ENCODE results near the gene CUEDC2.

CUEDC2 gene

DNA sequence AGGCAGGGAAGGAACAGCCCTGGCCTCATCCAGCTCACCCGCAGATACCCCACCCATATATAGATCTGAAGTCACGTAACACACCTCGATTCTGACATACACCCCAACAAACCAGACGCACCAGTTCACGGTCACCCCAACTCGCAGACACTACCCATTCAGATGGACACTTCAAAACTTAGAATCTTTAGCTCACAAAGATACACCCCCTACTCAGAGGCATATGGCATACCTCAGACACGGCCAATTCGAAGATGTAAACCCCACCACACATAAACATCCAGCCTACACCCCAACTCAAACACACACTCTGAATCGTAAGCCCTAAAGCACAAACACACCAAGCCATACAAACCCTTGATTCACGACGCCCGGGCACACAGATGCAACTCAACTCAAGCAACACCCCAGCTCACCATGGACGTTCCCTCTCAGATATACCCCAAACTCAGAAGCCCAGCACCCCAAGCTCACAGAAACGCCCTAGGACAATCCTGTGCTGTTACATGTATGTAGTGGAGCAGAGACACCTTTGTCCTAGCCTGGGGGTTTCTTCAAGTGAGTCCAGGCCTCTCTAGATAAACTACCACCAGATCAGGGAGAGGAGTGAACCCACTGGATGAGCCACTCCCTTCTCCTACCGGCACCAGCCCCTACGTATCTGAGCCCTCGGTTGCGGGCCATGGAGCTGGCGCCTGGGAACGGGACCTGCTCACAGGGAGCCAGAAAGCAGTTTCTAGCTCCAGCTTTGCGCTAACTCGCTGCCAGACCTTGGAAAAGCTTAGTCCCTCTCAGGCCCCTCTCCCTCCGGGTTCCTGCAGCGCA is 22.6 kb downstream of the CUEDC2 start:
- no peak for DNase-seq

DNA sequence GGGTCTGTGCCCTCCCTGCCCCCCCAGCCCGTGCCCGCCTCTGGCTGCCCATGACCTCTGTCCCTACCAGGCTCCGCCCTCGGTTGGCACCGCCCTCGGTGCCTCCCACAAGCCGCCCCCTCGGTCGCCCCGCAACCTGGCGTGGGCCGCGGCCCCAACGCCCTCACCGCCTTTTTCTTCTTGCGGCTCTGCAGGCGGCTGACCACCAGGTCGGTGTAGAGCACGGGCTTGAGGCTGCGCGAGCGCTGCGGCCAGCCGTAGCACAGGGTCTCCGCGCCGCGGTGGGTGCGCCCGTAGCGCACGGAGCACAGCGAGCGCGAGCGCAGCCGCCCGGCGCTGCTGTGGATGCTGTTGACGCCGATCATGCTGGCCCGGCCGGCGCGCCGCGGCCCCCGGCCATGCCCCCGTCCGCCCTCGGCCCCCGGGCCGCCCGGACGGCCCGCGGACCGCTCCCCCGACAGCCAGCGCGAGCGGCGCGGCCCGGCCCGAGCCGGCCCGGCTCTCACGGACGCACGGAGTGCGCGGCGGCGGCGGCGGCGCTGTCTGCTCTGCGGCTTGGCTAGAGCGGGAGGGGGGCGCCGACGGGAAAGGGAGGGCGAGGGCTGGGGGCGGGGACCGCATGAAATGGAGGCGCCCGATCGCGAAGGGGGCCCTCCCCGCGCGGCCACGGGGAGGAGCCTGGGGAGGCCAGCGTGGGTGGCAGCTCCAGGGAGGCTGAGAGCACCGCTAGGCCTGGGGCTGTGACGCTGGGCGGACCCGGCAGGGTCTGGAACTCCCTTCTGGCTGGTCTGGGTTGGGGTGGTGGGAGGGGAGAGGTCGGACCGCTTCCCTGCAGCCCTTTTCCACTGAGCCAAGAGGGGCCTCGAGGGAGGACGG is 23.4 kb downstream of the CUEDC2 start:
- DNase-seq = no peak

DNA sequence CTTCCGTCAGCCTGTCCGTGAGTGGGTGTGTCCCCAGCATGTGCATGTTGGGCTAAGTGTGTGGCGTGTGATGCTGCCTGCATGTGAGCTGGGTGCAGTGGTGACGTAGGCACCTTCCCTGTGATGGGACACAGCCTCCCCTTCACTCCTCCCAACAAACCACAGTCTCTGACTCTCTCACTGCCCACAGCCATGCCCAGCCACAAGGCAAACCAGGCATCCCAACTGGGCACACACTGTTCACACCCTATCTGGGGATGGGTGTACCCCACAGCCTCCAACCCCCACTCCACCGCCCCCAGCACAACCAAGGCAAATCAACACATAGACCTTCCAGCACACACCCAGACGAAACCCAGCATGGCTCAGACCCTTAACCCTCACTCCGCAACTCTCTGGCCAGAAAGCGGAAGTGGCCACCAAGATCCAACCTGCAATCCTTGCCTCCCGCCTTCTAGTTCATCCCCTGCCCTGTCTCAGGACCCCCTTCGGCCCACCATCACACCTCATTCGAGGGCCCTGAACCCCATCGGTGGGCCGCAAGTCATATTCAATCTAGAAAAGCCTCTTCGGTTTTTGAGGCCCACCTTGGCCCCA is 24.1 kb downstream of the CUEDC2 start:
- no peak for DNase-seq

DNA sequence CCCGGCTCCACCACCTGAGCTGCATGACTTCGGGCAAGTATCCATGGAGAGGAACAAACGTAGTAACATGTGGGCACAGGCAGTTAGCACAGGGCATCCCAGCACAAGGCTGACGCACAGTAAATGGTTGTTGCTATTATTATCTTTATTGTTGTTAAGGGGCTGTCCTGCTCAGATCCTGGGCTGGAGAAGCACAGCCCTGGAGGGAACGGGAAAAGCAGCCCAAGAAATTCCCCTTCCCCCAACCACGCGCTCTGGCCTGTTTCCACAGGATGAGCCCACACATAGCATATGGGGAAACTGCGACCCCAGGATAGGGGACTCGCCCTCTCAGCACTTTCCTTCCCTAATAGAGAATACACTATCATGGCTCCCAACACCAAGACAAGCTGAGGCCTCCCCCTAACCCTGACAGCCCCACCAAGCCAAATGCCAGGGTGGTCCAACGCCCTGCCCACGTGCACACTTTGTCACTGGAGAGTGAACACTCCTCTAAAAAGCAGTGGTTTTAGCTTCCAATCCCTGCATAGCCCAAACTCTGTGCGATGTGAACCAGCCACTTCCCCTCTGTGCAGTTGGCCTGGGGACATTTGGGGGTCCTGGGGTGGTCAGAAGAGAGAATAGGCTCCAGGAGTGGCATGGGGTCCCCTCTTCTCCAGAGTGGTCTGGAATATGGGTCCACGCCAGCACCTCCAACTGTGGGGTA is 24.8 kb downstream of the CUEDC2 start:
- DNase-seq = no peak

DNA sequence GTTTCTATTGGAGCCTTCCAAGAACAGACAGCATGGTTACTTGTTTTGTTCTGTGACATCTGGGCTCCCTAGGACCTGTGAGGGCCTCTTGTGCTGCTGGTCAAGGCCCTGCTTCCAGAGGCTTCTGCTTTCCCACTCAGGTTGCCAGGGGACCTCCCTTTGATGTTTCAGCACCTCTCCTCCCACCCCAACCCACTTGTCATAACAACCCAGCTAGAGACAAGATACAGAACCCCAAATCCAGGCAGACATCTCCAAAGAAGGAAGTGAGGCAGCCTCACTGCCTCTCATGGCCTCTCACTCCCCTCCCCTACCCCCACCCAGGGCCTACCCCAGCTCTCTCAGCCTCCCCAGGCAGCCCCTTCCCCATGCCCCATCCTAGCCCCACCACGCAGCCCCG is 25.6 kb downstream of the CUEDC2 start:
- no peak for DNase-seq

DNA sequence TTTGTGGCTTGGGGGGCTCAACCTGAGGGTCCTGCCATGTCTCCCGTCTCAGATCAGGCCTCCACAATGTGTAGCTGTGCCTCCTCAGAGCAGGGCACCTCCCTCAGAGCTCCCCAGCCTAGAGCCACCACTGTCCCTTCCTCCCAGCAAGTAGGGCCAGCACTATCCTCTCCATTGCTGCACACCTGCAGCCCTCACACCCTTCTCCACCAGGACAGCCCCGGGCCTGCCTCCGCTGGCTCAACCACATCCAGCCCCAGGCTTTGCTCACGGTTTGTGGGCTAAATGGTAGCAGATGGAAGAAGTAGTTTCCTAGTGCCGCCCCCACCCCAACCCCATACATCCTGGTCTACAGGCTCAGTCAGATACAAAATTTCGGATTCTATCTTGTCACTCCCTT is 26.7 kb downstream of the CUEDC2 start:
- DNase-seq = no peak

DNA sequence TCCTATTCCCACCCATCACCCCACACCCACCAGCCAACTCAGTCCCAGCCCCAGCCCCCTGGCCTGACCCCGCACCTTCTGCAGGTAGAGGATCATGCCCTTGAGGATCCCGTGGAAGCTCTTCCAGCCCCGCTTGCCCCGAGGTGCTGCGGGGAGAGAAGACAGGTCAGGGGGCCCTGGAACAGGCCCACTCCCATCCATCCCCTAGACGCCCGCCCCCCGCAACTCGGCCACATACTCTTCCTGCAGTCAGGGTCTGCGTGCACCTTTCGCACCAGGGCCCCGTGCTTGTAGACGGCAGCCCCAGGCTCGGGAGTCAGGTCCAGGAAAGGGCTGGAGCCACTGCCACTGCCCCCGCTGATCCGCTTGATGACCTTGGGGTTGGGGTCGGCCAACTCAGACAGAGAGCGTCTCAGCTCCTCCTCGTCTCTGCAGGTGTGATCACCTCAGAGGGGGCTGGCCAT is 27.2 kb downstream of the CUEDC2 start:
- DNase-seq = no peak

DNA sequence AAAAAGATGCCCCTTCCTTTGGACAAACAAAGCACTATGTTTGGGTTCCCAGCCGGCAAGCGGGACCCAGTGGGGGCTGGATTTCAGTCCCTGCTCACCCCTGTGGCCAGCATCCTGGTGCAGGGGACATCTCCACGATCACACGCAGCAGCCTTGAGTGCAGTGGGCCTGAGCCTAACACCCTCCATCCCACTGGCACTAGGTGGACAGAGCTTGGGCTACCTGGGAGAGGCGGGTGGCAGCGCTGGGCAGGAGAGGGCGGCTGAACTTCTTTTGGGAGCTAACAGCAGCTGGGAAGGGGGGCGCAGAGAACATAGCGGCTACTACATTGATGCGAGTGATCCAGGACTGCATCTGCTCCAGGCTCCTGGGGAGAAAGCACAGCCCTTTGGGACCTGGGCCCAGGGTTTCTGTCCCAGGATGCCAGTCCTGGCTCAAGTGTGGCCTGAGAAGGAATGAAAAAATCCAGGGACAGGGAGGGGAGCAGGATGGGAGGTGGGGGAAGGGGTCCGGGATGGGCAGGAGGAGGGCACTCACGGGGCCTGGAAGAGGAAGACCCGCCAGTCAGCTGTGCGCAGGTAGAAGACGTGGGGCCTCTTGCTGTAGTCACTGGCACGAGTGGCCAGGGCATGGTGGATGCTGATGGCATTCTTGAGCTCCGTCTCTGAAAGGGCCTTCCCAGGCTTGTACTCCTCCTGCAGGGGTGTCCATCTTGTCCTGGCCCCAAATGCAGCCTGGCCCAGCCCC is 27.8 kb downstream of the CUEDC2 start:
- DNase-seq = no peak

DNA sequence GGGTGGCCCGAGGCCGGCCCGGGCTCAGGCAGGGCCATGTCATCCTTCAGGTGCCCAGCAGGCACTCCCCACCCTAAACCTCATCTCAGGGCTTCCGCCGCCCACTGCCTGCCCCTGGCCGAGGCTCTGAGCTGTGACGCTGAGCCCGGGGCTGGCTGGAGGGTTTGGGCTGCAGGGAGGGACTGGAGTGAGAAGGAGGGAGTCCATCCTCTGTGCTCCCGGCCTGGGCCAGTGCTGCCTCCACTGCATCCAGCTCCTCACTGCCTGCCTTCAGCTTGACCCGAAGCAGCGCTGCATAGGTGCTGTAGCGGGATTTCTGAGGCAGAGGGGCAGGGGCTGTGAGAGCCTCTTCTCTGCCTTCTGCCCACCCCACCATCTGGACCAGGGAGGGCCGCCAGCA is 29.3 kb downstream of the CUEDC2 start:
- no peak for DNase-seq

DNA sequence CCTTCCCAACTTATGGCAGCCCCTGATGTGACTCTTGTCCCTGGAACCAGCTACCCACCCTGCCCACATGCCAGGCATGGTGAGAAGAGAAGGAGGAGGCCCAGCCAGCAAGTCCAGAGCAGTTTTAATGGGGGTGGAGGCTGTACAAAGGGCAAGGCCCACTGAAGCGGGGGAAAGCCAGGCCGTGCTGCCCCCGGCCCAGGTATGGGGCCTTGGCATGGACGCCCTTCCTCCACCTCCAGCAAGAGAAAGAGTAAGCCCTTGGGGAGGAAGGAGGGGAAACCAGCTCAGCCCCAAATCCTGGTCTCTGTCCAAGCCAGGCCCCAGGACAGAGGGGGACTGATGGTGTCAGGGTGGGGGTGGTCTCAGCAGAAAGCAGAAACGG is 29.9 kb downstream of the CUEDC2 start:
- DNase-seq = no peak

DNA sequence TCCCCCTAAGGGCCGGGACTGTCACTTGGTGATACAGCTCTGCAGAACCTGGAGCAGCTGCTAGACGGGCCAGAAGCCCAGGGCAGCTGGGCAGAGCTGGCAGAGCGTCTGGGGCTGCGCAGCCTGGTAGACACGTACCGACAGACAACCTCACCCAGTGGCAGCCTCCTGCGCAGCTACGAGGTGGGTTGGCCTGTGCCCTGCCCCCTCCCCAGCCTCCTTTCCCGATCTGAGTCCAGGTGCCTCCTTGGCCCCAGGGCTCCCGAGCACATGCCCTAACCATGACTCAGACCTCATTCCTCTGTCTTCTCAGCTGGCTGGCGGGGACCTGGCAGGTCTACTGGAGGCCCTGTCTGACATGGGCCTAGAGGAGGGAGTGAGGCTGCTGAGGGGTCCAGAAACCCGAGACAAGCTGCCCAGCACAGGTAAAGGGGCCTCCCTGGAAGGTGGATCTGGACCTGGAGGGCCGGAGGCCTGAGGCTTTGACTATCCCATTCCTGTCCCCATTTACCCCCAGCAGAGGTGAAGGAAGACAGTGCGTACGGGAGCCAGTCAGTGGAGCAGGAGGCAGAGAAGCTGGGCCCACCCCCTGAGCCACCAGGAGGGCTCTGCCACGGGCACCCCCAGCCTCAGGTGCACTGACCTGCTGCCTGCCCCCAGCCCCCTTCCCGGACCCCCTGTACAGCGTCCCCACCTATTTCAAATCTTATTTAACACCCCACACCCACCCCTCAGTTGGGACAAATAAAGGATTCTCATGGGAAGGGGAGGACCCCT is 30.5 kb downstream of the CUEDC2 start:
- DNase-seq = no peak

DNA sequence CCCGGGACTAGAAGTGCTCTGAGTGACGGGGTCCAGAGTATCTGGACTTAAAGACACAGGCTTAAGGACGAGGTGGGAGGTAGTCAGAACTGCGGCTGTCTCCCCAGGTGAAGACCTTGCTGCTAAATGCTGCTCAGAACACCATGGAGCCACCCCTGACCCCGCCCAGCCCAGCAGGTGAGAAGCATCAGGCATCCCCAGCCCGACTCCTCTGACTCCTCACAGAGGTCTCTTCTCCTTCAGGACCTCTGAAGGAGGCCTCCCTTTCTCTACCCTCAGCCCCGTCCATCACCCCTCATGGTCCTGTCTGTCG is 31.1 kb downstream of the CUEDC2 start:
- no peak for DNase-seq

DNA sequence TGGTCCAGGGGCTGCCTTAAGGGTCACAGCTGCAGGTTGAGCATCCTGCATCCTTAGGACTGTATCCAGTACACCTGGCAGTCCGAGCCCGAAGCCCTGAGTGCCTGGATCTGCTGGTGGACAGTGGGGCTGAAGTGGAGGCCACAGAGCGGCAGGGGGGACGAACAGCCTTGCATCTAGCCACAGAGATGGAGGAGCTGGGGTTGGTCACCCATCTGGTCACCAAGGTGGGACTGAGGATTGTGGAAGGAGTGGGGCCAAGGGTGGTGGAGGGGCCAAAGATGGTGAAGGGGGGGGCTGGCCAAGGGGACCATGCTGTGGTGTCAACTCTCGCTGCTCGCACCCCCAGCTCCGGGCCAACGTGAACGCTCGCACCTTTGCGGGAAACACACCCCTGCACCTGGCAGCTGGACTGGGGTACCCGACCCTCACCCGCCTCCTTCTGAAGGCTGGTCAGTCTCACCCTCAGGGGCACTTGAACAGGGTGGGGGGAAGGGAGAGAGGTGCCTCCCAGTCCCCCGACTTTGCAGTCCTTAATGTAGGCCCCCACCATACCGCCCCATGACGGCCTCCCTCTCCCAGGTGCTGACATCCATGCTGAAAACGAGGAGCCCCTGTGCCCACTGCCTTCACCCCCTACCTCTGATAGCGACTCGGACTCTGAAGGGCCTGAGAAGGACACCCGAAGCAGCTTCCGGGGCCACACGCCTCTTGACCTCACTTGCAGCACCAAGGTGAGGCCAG is 31.6 kb downstream of the CUEDC2 start:
- no peak for DNase-seq

DNA sequence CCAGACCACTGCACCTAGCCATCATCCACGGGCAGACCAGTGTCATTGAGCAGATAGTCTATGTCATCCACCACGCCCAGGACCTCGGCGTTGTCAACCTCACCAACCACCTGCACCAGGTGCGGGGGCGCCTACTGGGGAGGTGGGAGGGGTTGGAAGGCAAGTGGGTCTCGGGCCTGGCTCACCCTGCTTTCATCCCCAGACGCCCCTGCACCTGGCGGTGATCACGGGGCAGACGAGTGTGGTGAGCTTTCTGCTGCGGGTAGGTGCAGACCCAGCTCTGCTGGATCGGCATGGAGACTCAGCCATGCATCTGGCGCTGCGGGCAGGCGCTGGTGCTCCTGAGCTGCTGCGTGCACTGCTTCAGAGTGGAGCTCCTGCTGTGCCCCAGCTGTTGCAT is 32.3 kb downstream of the CUEDC2 start:
- no peak for DNase-seq

DNA sequence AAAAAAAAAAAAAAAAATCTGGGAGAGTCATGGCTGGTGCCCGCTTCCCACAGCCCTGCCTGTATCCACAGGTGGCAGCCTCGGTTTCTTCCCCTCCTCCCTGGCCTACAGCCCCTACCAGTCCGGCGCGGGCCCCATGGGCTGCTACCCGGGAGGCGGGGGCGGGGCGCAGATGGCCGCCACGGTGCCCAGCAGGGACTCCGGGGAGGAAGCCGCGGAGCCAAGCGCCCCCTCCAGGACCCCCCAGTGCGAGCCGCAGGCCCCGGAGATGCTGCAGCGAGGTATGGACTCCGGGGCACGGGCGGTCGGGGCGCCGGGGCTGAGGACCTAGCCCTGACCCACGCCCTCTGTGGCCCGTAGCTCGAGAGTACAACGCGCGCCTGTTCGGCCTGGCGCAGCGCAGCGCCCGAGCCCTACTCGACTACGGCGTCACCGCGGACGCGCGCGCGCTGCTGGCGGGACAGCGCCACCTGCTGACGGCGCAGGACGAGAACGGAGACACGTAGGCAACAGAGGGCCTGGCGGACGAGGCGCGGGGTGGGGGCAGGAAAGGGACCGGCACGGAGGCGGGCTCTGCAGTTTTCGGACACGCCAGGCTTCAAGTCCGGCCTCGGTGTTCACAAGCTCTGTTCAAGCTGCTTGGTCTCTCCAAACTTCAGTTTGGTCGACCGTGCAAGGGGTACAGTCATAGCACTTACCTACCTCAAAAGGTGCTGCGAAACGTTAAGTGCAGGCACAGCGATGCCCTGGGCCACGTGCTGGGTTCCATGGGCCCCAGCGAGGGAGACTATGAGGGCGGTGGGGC is 33.0 kb downstream of the CUEDC2 start:
- peak; percentile 83 for DNase-seq

DNA sequence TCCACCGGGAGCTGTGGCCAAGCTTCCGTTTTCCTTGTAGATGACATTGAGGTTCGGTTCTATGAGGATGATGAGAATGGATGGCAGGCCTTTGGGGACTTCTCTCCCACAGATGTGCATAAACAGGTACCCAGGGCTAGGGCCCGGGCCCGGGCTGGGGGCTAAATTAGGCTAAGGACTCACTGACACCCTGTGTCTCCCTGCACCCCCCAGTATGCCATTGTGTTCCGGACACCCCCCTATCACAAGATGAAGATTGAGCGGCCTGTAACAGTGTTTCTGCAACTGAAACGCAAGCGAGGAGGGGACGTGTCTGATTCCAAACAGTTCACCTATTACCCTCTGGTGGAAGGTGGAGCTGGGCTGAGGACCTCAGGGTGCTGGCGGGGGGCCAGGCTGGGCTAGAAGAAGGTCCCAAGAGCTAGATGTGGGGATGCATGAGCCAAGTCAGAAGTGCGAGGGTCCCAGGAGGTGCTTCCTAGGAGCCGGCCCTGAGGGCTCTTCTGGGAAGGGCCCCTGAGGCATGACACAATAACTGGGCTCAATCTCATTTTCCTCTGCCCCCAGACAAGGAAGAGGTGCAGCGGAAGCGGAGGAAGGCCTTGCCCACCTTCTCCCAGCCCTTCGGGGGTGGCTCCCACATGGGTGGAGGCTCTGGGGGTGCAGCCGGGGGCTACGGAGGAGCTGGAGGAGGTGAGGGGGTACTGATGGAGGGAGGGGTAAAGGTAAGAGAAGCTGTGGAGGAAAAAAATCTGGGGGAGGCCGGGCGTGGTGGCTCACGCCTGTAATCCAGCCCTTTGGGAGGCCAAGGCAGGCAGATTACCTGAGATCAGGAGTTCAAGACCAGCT is 34.0 kb downstream of the CUEDC2 start:
- DNase-seq = no peak

DNA sequence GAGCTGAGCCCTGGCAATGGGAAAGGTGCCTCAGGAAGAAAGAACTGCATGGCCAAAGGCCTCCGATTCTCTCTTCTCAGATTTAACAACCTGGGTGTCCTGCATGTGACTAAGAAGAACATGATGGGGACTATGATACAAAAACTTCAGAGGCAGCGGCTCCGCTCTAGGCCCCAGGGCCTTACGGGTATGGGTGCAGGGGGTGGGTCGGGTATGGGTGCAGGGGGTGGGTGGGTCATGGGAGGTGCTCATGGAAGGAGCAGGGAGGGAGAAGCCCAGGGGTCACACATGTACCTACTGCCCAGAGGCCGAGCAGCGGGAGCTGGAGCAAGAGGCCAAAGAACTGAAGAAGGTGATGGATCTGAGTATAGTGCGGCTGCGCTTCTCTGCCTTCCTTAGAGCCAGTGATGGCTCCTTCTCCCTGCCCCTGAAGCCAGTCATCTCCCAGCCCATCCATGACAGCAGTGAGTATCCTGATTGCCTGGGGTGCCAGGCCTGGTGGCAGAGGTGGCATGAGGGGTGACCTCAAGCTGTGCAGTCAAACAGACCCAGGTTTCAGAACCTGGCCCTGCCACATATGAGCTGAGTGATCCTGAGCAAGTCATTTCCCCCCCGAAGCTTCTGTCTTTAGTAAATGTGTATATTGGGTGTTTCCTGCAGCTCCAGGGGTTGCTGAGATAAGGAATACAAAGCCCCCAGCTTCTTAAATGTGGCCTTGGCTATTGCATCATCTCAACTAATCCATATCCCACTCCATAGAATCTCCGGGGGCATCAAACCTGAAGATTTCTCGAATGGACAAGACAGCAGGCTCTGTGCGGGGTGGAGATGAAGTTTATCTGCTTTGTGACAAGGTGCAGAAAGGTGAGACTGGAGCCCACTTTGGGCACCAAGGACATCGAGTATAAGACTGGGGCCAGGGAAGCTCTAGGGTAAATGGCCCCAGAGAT is 34.9 kb downstream of the CUEDC2 start:
- no peak for DNase-seq

DNA sequence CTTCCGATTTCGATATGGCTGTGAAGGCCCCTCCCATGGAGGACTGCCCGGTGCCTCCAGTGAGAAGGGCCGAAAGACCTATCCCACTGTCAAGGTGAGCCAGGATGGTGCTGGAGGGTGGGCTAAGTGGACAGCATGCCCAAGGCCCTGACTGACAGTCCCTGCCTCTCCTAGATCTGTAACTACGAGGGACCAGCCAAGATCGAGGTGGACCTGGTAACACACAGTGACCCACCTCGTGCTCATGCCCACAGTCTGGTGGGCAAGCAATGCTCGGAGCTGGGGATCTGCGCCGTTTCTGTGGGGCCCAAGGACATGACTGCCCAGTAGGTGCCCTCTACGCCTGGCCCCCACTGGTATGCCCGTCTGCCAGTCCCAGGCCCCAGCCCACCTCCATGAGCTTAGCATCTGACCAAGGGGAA is 35.6 kb downstream of the CUEDC2 start:
- DNase-seq = no peak

All from fibroblast of skin of back (primary cell).